Fibroblast of skin of right biceps (primary cell): ENCODE results near the gene LSM3.
"Not testable (repeated sequence)": the region's sequence is repeated elsewhere in the genome, so short reads cannot be mapped to it uniquely, and the experiment has no call there.

Experiments
- DNase-seq: peaks from one replicate; pipeline ENCODE4 v3.0.0-alpha.2; 2013

LSM3 gene

DNA sequence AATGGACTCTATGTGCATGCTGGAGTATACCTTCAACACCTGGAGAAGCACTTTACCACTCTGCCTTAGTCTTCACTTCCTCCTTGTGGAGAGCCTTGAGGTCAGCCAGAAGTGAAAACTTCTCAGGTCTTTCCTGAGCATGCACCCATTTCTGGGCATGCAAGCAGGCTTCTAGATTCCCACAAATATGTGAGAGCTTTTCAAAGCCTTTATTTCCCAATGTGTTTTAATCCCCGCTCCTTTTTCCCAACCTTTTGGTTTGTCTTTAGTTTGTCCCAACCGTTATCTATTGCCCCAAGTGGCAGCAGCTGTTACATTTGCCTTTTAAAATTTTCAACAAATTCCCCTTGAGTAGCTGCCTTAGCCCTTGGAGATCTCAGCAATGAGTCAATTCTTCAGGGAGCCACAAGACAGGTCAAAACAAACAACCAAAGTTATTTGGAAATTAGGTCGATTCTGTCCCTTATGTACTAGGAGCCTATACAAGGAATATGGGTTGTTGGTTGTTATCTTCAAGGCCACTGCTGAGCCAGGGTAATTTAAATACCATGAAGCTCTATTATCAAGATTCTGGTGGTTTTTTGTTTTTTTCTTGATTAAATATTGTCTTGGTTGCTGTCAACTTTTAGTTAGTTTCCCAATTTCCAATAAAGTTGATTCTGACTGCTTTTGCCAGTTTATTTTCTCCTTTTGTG, 44.4 kb downstream of the LSM3 start:
- peak; percentile 43 for DNase-seq

DNA sequence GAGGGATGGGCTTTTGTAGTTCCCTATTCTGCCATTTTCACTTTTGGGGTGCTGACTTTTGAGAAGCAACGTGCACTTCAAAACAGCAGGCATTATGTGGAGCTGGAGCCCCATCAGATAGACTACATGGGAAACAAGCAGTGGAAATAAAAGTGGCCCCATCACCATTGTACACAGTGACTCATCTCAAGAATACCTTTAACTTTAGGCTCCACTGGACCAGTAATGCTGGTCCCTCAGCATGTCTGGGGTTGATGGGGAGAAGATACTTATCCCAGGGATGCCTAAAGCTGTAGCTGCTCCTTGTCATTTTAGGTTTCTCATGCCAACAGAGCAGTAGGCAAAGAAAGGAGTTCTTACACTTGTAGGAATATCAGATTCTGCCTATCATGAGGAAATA, 45.0 kb downstream of the LSM3 start:
- DNase-seq: no peak

DNA sequence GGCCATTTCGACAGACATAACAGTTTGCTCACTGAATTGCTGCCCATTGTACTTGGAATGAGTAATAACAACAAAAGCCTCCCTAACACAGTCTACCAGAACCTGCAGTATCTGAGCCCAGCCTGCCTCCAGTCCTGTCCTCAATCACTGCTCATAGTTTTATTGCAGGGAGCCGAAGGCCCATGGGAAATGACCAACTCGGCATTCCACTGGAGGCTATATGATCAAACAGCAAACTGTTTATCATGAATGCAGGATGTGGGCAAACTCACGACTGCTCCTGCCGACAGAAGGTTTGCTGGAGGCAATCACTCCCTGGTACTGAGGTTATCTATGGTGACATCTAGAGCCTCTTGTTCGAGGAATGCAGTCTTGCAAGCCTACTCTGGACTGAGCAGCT, 46.3 kb downstream of the LSM3 start:
- peak; percentile 69 for DNase-seq

GRCh38 chr3:14225421-14225820, 46.8 kb downstream of the LSM3 start:
- no peak for DNase-seq

DNA sequence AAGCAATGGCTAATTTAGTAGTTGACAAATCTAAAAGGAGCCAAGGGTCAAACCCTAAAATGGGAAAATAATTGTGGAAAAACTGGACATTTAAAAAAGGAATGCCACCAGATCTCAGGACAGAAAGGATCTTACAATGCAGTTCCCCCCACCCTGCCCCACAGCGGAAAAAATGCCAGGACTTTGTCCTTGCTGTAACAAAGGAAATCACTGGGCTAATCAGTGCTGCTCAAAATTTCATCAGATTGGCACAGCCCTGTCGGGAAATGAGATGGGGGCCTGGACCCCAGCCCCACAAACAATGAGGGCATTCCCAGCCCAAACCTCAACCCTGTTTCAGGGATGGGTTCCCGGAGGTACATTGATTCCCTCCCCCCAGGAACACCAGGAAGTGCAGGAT, 47.7 kb downstream of the LSM3 start:
- DNase-seq: not testable (repeated sequence)

DNA sequence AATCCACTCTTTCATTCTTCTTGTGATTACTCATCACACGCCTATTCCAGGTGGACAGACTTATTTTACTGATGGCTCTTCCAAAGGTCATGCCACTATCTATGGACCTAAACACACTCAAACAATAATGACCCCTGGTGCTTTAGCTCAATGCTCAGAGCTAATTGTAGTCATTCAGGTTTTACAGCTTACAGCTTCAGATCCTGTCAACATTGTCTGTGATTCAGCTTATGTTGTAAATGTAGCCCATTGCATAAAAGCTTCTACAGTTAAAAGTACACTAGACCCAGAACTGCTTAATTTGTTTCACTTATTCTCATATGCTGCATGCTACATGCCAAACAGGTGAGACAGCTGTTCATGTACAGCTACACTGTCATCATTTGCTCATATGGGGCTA, 49.2 kb downstream of the LSM3 start:
- DNase-seq: no peak

DNA sequence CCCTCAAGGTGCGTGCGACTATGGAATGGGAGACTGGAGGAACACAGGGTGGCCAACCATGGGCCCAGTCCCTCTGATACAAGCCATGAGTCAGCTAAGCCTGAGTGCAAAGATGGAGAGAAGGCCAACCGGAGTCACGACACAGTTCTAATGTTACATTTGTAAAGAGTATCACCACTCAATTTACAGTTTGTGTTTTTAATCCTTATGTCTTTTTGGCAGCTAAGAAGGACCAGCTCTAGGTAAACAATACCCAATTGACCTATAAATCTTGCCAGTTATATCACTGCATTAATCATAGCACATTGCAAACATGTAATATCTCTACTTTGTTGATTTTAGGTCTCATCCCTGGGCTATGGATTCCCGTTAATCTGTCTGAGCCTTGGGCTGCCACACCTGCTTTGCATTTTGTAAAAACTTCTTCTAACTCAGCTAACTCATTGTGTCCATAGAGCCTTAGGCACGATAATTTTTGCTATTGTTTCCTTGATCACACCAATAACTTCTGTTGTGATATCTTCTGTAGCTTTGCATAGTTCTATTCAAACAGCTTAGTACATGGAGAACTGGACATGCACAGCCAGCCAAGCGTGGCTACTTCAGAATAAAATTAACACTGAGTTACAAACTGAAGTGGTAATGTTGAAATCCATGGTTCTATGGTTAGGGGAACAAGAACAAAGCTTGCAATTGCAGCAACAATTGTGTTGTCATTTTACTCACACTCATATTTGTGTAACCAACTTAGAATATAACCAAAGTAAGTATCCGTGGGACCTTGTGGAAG, 50.3 kb downstream of the LSM3 start:
- no peak for DNase-seq

DNA sequence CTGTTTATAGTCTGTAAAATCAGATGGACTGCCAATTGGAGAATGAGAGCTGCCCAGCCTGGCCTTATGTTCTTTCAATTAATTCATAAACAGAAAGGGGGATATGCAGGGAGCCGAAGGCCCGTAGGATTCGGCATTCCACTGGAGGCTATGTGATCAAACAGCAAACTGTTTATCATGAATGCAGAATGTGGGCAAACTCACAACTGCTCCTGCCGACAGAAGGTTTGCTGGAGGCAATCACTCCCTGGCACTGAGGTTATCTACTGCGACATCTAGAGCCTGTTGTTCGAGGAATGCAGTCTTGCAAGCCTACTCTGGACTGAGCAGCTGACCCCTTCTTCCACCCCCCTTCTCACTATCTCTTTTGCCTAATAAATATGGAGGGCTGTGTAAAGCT, 51.1 kb downstream of the LSM3 start:
- not testable (repeated sequence) for DNase-seq

DNA sequence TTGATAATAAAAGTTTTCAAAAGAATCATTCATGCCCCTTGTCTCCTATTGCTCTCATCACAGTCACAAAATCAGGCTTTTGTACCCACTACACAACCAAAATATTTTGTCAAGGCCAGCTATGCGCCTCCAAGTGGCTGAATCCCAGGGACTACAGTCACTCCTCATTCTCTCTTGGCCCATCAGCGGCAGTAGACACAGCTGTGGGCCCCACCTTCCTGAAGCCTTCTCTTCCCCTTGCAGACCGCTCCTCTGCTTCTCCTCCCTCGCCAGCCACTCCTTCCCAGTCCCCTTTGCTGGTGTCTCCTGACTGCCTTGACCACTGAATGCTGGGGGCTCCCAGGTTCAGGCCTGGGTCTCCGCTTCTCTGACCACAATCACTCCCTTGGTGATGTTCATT, 52.1 kb downstream of the LSM3 start:
- DNase-seq: no peak

- no peak for DNase-seq
Measured at GRCh38 chr3:14231145-14231990, 52.8 kb downstream of the LSM3 start.

DNA sequence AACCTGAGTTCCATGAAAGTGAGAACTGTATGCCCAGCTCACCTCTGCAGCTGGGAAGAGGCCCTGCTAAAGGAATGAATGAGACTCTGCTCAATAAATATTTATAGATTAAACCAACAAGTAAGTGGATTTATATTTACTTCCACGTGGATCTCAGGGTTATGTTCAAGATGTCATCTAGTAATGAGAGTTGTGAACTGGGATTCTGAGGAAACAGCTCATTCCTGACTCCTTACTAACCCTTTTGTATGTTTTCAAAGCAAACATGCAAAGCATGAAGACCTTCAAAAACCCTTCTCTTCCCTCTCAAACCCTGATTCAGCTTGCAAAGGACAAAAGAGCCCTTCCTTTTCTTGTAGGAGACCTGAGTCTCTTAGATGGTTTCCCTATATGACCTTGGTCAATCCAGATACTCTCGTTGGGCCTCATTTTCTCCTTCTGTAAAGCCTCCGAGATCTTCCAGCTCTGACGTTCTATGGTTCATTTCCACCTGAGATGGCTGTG, 53.4 kb downstream of the LSM3 start:
- peak; percentile 53 for DNase-seq

DNA sequence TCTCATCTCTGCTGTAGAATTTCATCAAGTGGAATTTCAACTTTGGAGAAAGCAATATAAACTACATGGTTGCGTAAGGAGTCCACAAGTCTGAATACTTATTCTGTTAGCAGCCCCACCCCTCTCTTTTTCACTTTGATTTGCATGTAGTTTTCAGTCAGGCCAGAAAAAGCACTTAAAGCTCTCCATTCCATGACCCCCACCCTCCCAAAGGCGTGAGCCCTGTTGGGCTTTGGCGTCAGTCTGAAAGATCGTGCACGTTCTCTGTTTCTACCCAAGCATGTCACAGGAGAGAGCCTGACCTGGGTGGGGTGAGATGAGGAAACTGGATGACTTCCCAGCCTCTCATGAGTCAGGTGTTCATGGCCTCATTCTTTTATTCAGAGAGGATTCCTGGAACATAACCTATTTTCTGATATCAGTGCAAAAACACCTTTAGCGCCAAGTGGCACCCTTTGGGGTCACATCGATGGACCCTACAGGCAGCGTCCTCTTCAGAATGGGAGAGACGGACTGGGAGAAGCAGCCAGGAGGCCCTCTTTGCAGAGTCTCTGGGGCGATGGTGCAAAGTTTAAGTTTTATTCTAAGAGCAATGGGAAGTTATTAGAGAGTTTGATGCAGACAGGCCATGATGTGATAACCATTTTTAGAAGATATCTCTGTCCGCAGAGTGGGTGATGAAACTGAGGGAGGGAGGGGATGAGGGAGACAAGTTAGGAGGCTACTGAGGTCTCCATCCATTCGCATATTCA, 55.8 kb downstream of the LSM3 start:
- peak; percentile 45 for DNase-seq

DNA sequence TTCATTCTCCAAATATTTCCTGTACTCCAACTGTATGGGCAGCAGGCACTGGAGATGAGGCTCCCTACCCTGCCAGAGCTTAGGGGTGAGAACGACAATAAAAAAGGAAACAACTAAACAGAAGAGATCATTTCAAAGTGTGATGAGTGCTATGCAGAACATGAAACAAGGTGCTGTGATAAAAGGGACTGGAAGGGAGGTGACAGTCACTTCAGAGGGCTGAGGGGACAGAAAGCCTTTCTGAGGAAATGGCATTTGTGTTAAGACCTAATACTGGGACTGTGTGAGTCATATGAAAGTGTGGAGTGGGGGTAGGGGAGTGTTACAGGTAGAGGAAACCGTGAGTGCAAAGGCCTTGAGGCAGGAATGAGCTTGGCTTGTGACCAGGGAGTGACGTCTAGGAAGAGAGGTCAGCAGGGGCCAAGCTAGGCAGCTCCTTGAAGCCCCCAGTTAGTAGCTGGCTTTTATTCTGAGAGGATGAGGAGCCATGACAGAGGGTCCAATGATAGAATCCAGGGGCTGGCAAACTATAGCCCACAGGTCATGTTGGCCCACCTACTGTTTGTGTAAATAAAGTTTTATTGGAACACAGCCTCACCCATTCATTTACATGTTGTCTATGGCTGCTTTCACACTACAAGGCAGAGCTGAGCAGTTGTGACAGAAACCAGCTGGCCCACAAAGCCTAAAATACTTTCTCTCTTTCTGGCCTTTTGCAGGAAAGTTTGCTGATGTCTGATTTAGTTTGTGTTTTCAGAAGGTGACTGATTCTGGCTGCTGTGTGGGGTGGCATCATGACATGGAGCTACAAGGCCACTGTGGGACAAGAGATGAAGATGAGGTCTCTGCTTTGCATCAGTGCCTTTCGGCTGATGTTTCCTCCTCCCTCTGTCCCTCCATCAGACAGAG, 56.6 kb downstream of the LSM3 start:
- DNase-seq: no peak

DNA sequence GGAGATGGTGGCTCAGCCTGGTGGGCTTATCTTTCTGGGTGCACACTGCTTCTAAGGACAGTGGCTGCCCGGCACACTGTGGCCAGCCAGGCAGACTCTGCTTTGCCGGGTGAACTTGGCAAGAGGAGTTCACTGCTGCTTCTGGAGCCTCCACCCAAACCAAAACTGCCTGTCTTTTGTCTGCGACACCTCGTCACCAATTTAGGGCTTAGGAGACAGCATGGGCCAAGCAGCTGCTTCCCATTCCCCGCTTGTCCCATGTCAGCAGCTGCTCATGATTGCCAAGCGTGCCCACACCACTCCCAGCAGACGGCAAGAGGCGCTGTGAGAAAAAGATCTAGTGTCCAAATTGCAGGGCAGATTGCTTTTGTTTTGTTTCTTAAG, 57.3 kb downstream of the LSM3 start:
- DNase-seq: no peak

GRCh38 chr3:14236902-14237301, 58.3 kb downstream of the LSM3 start:
- DNase-seq: no peak

DNA sequence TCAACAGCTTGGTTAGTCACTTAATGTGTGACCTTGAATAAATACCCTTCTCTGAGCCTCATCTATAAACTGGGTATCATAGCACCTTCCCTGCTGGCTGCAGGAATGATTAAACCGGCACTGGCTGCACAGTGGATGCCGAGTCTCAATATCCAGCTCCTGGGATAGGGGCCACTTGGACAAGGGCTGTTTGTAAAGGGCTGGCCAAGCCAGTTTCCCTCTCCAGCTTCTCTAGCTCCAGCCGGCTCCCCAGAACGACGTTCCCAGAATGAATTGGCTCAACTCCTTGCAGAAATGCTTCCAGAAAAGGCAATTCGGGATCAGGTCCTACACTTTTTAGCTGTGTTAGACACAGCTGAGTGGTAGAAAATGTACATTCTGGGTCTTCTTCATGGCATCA, 58.8 kb downstream of the LSM3 start:
- no peak for DNase-seq

GRCh38 chr3:14238356-14238755, 59.7 kb downstream of the LSM3 start:
- no peak for DNase-seq

GRCh38 chr3:14238930-14239329, 60.3 kb downstream of the LSM3 start:
- no peak for DNase-seq

DNA sequence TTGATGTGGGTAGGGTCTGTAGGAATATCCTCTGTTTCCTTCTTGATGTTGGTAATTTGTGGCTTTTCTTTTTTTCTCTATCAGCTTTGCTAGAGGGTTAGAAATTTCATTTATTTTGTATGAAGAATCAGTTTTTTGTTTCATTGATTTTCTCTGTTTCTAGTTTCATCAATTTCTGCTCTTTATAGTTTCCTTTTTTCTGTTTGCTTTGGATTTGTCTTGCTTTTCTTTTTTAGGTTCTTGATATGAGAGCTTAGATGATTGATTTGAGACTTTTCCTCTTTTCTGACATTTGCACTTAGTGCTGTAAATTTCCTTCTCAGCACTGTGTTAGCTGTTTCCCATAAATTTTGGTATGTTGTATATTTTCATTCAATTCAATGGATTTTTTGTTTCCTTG, 61.3 kb downstream of the LSM3 start:
- no peak for DNase-seq

GRCh38 chr3:14240366-14240765, 61.7 kb downstream of the LSM3 start:
- no peak for DNase-seq

- DNase-seq: no peak
Measured at GRCh38 chr3:14241716-14242115, 63.1 kb downstream of the LSM3 start.
